G401 (cell line): ENCODE results near the gene ADCY10. TPM values are rescaled to one million over a fixed set of nuclear protein-coding genes. Genes with fewer than 3 reads are reported as not detected.
"Not testable (repeated sequence)": the region's sequence is repeated elsewhere in the genome, so short reads cannot be mapped to it uniquely, and the experiment has no call there.

Source experiments
- DNase-seq: peaks from one replicate; pipeline ENCODE4 v3.0.0-alpha.2; 2015; ENCODE audit warnings: low spot score
- in situ Hi-C: cut with HindIII; loops from 2 replicates; pipeline ENCODE4 v1.10.0; 2016; ENCODE audit warnings: low sequenced_read_pairs, mixed read lengths
- total RNA-seq: library from RNA; depleted of rRNA; stranded (reverse); fragments of >200 nt; shearing (Covaris generic); gene quantifications from 2 replicates; pipeline ENCODE4 v1.2.3, GENCODE V29; 2014

The ADCY10 gene
- total RNA-seq, 1 experiment from 2014 or later = not detected

DNA sequence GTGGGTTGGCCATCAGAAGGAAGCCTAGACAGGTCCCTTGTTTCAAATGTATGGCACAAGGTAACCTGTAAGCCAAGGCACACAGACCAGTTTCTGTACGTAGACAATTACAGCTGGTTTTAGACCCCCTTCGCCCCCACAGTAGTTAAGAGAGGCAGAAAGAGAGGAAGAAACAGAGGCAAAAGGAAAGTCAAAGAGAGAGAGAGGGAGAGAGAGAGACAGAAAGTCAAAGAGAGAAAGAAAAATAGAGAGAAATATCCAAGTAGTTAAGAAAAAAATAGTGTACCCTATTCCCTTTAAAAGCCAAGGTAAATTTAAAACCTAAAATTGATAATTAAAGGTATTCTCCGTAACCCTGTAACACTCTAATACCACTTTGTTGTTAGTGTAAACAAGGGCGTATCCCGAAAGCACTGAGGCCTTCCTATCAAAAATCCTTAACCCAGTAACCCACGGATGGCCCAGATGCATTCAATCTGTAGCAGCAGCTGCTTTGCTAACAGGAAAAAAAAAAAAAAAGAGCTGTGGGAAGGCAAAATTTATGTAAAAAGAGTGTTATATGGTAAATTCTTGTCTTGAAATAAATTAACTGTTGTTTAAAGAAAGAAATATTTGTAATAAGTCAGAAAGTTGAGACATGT is 49.4 kb downstream of the ADCY10 start:
- in situ Hi-C loops = no loop called here

DNA sequence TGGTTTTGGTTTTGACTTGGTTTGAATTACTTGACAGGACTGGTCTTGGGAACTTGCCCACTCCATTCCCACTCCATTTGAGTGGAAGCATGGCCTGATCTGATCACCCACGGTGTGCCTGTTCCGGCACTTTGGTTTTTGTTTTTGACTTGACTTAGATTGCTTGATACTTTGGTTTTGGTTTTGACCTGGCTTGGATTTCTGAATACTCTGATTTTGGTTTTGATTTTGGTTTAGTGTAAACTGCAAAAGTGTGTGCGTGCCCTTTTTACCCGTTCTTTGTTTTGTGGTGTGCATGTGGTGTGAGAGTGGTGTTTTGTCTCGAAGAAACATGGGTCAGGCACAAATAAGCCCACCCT is 50.0 kb downstream of the ADCY10 start:
- DNase-seq = no peak
- in situ Hi-C loops = no loop called here

More for the DNA sequence above, 49.4 kb downstream of the ADCY10 start:
- DNase-seq = no peak

DNA sequence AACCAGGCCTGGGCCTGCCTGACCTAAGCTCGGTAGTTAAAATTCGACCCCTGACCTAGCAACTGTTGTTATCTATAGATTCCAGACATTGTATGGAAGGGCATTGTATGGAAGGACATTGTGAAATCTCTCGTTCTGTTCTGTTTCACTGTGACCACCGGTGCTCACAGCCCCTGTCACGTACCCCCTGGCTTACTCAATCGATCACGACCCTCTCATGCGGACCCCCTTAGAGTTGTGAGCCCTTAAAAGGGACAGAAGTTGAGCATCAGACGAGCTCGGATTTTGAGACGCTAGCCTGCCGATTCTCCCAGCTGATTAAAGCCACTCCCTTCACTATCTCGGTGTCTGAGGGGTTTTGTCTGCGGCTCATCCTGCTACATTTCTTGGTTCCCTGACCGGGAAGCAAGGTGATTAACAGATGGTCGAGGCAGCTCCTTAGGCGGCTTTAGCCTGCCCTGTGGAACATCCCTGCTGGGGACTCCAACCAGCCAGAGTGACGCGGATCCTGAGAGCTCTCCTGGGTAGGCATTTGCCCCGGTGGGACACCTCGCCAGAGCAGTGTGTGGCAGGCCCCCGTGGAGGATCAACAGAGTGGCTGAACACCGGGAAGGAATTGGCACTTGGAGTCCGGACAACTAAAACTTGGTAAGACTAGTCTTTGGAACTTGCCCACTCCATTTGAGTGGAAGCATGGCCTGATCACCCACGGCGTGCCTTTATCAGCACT is 50.6 kb downstream of the ADCY10 start:
- DNase-seq, in situ Hi-C loops: not testable (repeated sequence)

DNA sequence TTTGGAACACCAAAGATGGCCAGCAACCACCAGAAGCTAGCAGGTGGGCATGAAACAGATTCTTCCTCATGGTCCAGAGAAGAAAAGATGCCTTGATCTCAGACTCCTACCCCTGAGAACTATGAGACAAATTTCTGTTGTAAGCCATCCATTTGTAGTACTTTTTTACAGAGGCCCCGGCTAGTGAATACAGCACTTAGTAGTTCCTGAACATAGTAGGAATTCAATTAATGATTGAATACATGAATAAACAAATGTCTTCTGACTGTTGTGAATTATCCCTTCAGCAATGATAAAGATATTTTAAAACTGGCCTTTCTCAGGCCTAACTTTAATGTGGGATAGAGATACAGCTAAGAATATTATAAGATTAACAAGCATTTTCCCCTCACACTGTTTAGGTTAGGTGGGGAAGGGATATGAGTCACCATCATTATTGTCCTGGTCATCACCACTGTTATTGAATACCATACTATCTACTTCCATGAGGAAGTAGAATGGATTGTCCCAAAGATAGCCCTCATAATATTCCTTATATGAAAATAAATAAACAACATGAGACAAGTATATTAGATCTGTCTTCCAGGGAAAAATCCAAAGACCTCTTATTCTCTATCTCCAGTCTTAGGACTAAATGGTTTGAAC is 51.4 kb downstream of the ADCY10 start:
- no peak for DNase-seq
- in situ Hi-C loops = no loop called here

DNA sequence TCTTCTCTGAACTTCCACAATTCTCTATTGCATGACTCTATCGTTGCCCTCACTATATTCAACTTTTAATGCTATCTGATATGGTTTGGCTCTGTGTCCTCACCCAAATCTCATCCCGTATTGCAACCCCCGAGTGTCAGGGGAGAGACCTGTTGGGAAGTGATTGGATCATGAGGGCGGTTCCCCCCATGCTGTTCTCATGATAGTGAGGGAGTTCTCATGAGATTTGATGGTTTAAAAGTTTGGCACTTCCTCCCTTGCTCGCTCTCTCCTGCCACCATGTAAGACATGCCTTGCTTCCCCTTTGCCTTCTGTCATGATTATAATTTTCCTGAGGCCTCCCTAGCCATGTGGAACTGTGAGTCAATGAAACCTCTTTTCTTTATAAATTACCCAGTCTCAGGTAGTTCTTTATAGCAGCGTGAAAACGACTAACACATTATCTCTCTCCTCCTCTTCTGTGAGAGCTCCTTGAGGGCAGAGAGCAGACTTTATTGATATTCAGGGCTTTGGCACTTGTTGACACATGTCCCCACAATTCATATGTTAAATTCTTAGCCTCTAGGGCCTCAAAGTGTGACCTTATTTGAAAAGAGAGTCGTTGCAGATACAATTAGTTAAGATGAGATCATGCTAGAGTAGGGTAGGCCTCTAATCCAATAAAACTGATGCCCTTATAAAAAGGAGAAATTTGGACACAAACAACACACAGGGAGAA is 52.1 kb downstream of the ADCY10 start:
- in situ Hi-C loops = no loop called here
- no peak for DNase-seq

DNA sequence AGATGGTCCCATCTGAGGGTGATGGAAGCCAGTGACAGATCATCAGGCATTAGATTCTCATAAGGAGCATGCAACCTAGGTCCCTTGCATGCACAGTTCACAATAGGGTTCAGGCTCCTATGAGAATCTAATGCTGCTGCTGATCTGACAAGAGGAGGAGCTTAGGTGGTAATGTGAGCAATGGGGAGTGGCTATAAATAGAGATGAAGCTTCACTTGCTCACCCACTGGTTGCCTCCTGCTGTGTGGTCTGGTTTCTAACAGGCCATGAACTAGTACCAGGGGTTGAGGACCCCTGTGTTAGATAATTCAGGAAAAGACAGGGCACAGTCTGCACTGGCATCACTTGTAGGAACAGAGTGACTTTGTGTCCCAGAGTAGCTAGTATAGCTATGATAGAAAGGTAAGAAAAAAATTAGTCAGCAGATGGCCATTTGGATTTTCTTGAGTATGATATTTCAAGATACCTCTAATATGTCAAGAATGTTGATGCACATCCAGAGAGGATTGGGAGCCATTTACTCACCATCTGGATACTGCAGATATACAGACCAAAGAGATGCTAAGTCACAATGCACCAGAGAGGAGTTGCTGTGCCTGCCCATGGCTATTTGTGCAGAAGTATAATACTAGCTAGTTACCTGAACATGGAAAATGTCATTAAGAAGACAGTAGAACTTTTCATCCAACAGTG is 53.6 kb downstream of the ADCY10 start:
- in situ Hi-C loops = no loop called here
- DNase-seq = no peak

DNA sequence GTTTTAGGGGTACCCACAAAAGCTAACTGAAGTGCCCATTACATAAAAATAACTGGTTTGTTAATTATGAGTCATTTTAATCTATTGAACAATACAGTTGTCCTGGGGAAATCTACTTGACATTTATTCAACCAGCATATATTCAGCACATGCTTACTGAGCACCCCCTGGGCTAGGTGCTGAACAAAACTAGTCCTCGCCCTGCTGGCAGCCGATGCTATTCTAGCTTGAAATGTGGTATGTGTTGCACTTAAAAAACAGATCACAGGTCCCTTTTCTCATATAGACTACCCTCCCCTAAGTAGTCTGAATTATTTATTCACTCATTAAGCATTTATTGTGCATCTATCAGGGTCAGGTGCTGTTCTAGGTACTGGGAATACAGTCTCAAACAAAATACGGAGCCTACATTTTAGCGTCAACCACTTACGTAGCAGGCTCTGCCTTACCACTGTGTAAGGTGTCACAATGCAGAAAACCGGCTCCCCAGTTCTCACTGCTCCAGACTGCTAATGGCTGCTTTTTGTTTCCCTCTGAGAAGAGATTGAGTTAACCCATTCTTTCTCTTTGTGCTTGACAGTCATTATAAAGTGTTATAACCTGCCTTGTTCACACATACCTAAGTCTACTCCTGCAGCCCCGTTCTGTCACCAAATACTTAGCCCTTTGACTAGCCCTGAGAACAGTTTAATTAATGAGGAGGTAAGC is 57.1 kb downstream of the ADCY10 start:
- no peak for DNase-seq
- in situ Hi-C loops = no loop called here

DNA sequence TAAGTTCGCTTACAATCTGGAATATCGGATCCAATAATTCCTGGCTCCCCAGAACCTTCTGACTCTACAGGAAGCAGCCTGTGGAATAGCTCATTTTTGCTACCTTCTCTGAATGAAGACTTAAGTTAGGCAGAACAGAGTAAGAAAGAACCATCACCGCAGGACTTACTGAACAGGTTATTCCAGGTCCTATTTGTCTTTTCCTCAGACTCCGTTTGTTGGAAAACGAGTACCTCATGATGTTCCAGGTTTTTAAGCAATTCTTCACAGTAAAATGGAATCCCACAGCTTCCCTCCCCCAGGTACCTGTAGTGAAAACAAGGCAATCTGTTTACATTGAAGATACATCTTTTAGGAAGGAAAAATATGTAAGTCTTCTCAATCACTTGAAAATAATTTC is 59.8 kb downstream of the ADCY10 start:
- DNase-seq = no peak
- in situ Hi-C loops = no loop called here

DNA sequence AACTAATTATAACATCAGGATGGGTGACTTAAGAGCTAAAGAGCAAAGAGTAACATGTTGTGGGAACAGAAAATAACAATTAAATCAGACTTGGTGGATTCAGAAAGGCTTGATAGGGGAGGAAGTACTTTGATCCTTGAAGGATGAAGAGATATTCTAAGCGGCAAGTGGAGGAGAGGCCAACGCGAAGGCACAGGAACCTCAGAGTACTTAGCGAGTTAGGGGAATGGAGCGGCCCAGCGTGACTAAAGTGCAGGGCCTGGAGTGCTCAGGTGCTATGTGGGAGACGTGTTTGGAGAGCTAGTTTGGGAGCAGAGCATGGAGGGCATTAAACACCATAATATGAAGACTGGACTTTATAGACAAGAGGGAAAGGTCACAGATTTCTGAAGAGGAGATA is 64.3 kb downstream of the ADCY10 start:
- in situ Hi-C loops = no loop called here
- DNase-seq = no peak

DNA sequence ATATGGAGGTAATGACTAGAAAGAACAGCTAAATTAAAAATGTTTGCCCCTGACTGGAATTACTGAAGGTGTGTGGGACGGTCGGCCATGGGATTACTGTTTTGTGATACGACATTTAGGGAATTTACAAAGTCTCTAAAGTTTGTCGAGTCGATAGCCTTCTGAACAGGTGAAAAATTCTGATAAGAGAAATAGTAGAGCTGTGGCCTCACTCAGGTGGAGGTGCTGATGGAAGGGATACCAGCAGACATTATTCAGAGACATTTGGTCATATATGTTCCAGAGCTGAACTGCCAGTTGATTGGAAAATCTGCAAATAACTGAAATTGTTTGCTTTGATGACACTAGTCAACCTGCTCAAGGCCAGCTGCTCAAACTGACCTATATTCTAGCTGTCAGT is 71.1 kb downstream of the ADCY10 start:
- DNase-seq = no peak
- in situ Hi-C loops = no loop called here

DNA sequence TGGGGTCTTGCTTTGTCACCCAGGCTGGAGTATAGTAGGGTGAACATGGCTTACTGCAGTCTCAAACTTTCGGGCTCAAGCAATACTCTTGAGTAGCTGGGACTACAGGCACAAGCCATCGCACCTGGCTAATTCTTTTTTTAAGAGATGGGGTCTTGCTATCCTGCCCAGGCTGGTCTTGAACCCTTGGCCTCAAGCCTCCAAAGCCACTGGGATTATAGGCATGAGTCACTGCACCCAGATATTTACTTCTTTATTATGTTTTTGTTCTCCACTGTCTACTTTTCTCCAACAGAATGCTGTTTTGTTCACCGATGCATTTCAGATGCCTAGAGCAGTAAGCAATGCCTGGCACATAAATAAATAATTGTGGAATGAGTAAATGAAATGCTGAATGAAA is 72.4 kb downstream of the ADCY10 start:
- no peak for DNase-seq
- in situ Hi-C loops = no loop called here

DNA sequence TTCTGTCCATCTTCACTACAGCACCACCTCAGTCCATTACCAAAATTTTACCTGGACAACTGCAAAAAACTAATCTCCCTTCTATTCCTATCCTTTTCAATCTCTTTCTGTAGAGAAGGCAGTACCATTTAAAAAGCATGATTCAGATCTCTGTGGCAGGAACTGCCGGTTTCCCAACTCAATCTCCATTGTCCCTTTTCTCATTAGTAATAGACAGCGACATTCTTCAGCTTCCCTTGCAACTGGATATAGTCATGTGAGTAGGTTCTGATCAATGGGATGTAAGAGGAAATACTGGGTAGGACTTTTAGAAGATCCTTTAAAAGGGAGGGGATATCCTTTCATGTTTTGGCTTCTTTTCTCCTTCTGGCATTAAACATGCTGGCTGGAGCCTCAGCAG is 74.9 kb downstream of the ADCY10 start:
- in situ Hi-C loops = no loop called here
- no peak for DNase-seq

DNA sequence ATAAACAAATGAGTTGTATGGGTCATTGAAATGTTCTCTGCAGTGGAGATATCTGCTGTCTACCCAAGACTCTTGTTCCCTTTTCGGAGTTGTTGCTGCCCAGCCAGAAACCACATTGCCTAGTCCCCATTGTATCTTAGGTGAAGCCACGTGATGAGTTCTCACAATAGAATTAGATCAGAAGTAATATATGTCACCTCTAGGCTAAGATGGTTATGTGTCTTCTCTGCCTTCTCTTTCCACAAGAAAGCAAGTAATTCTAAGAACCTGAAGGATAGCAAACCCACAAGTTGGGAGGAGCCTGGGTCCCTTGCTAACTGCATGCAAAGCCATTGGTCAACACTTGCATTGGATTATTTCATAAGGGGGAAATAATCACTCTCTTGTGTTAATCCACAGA is 76.6 kb downstream of the ADCY10 start:
- no peak for DNase-seq
- in situ Hi-C loops = no loop called here

DNA sequence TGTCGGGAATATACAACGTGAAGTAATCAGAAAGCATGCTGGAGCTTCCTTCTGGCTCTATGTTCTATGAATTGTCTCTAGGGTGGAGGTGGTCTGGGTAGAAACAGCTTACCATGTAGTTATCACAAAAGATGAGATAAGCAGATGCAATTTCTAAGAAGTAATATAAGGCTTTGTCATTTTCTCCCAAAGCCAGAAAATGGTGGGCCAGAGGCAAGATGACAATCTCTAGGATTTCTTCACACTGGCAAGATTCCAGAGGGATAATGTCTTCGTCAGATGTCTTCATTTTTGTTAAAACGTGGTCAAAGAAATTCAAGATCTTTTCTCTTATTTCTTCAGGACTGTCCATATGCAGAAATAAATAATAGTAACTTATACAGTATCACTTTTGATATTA is 77.7 kb downstream of the ADCY10 start:
- in situ Hi-C loops = no loop called here
- no peak for DNase-seq

DNA sequence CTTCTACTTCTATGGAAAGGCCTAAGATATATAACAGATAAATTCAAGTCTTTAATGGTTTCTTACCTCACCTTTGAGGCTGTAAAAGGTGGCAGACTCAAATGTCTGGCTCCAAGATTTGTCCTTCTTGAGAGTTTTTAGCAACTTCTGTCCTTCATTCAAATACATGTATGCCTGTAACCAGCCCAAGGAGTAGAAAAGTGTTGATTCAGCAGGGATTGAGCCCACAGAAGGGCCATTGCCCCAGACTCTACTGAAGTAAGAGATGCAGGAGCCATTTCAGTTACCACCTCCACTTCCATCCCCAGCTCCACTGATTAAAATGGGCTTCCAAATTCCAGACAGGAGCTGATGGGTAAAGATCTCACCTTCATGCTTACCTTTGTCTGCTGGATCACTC is 80.0 kb downstream of the ADCY10 start:
- in situ Hi-C loops = no loop called here
- DNase-seq = no peak

DNA sequence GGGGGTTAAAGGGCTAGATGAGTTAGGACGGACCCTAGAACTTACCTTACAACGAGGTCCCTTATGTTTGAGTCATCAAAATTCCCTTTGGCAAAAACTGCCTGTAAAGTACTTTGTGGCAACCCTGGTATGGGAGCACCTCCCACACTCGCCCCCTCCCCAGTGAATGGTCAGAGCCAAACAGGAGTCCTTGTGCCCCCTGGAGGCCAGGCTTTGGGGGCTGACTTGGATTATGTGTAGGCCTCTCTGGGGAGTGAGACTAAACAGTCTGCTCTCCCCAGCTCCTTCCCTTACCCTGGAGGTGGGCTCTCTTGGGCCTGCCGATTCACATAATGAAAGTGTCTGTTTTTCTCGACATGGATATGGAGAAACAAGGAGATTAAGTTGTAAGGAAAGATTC is 81.2 kb downstream of the ADCY10 start:
- in situ Hi-C loops = no loop called here
- DNase-seq = no peak

DNA sequence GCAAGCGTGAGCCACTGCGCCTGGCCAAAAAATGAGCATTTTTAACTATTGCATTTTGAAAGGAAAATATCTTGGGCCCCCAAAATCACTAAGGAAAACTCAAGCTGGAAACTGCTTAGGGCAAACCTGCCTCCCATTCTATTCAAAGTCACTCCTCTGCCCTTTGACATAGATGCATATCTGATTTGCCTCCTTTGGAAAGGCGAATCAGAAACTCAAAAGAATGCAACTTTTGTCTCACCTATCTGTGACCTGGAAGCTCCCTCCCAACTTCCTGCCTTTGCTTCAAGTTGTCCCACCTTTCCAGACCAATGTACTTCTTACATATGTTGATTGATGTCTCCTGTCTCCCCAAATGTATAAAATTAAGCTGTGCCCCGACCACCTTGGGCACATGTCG is 83.3 kb downstream of the ADCY10 start:
- DNase-seq, in situ Hi-C loops: not testable (repeated sequence)

DNA sequence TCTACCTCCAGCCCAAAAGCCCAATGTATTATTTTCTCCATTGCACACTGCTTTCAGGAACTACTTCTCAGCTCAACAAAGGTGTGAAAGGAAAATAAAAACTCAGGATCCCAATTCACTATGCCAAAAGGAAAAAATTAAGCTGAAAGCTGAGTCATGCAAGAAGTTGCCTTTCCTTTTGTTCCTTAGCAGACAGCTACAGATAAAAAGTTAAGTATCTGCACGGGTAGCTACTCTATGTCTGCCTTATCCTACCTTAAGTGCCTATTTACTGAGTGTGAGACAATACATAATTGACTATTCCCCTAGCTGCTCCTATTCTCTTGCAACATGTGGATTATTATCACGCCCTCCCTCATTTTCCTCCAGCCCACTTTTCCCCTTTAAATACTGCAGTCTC is 84.1 kb downstream of the ADCY10 start:
- no peak for DNase-seq
- in situ Hi-C loops = no loop called here

DNA sequence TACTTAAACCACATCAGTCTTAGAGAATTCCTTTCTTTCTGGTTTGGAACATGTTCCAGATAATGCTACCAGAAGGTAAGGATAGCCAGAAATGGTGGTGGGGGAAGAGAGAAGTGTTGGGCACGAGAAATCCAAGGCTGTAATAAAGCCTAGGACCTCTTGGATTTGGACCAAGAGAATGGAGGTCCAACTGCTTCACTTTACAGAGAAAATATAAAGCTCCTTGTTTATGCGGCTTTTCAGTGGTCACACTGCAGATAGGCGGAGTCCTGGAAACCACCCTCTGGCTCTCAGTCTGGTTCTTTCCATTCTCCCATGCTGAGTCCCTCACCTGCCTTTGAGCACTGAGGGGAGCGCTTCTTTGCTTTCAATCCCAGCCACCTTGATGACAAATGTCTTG is 87.8 kb downstream of the ADCY10 start:
- in situ Hi-C loops = no loop called here
- no peak for DNase-seq
